Loucy (cell line): ENCODE data around the gene GNAZ.

Experiments
- EZH2phosphoT487 ChIP-seq: fragments of 200-600 bp; IDR thresholded peaks from 2 replicates; pipeline ENCODE4 v1.6.1; 2018; ENCODE audit warnings: antibody characterized with exemption, mild to moderate bottlenecking, moderate library complexity, borderline replicate concordance
- TF ChIP-seq, protein P1 (sequence below): fragments of 200-600 bp; sonication (generic); conservative IDR thresholded peaks from 2 replicates; pipeline ENCODE4 v1.5.1; 2014; ENCODE audit warnings: mild to moderate bottlenecking, antibody characterized with exemption, low read length

GRCh38 chr22:23094695-23095681, 24.7 kb downstream of the GNAZ start:
- TF ChIP-seq, protein P1, sequence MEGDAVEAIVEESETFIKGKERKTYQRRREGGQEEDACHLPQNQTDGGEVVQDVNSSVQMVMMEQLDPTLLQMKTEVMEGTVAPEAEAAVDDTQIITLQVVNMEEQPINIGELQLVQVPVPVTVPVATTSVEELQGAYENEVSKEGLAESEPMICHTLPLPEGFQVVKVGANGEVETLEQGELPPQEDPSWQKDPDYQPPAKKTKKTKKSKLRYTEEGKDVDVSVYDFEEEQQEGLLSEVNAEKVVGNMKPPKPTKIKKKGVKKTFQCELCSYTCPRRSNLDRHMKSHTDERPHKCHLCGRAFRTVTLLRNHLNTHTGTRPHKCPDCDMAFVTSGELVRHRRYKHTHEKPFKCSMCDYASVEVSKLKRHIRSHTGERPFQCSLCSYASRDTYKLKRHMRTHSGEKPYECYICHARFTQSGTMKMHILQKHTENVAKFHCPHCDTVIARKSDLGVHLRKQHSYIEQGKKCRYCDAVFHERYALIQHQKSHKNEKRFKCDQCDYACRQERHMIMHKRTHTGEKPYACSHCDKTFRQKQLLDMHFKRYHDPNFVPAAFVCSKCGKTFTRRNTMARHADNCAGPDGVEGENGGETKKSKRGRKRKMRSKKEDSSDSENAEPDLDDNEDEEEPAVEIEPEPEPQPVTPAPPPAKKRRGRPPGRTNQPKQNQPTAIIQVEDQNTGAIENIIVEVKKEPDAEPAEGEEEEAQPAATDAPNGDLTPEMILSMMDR = no peak
- TF ChIP-seq EZH2phosphoT487 = no peak
